Measurements from ENCODE around the gene NT5M.

DNA sequence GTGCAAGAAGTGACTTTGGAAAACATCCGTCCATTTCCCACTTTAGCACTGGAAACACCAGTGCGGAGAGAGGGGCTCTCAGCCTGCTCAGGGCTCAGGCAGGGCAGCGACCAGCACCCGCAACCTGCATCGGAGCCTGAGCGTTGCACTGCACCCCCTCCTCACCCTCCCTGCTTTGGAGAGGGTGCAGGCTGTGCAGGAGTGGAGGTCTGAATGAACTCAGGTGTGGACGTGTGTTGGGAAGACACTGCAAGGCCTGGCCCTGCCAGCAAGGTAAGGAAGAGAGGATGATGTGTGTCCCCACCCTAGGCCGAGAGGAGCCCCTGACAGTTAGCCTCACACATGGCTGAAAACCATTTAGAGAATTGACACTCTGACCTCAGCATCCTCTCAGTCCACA is 81.8 kb downstream of the NT5M start:
- TF ChIP-seq EZH2 (IDR thresholded peaks at IDR 0.05) (no peak), POLR2AphosphoS5 (IDR thresholded peaks at IDR 0.05; ENCODE audit: borderline replicate concordance, low read depth, low read length) (no peak), FOXP2 (optimal IDR thresholded peaks at IDR 0.05; ENCODE audit: control extremely low read depth, extremely low read length, insufficient read depth) (no peak)
